SK-N-SH (cell line): Measurements from ENCODE around the gene VDAC1.

Experiments
- MXI1 ChIP-seq: IDR thresholded peaks from 2 replicates; pipeline ENCODE4 v1.6.1; 2012; ENCODE audit warnings: mild to moderate bottlenecking, low read depth, low read length, improper control_type of control experiment
- SIN3A ChIP-seq: IDR thresholded peaks from 2 replicates; pipeline ENCODE4 v1.6.1; 2012; ENCODE audit warnings: low read depth, mild to moderate bottlenecking, low read length, moderate library complexity, borderline replicate concordance
- YY1 ChIP-seq: IDR thresholded peaks from 2 replicates; pipeline ENCODE4 v1.4.0; 2012; ENCODE audit warnings: low read depth, mild to moderate bottlenecking
- TF ChIP-seq, protein P1 (sequence below): fragments of 200-600 bp; sonication (generic); IDR thresholded peaks from 2 replicates; pipeline ENCODE4 v1.6.1; 2017; ENCODE audit warnings: antibody characterized with exemption, mild to moderate bottlenecking, moderate library complexity
- TF ChIP-seq, protein P2 (sequence below): IDR thresholded peaks from 2 replicates; pipeline ENCODE4 v1.4.0; 2012; ENCODE audit warnings: low read depth
- TF ChIP-seq, protein P3 (sequence below): IDR thresholded peaks from 2 replicates; pipeline ENCODE4 v1.6.1; 2012; ENCODE audit warnings: mild to moderate bottlenecking, low read depth, low read length, moderate library complexity

DNA sequence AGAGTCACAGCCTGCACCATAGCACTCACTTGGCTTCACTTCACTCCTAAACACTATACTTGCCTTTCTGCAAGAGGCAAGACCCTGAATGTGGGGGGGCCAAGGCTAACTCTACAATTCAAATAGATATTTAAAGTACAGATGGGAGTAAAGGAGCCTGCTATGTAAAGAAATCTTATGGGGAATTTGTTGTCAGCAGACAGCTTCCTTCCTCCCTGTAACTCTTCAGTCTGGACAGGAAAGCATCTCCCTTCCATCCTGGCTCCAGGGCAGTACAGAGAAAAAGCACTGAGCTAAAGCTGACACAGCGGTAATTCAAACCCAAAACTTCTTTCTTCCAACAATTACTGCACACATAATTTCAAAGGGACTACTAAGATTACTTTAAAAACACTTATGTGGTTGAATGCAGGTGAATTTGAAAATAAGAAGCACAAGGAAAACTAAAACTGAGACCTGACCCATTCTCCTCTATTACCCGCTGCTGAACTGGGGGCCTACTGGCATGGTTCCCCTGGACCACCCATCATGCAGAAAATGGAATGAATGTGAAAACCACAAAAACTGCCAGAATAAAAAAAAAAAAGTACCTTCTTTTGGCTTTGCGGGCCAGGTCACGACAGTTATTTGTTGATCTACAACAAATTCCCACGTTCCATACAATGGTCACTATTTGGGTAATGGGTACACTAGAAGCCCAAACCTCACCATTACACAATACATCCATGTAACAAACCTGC lies 13.4 kb downstream of the VDAC1 start:
- TF ChIP-seq YY1, result no peak
- TF ChIP-seq, protein P1, sequence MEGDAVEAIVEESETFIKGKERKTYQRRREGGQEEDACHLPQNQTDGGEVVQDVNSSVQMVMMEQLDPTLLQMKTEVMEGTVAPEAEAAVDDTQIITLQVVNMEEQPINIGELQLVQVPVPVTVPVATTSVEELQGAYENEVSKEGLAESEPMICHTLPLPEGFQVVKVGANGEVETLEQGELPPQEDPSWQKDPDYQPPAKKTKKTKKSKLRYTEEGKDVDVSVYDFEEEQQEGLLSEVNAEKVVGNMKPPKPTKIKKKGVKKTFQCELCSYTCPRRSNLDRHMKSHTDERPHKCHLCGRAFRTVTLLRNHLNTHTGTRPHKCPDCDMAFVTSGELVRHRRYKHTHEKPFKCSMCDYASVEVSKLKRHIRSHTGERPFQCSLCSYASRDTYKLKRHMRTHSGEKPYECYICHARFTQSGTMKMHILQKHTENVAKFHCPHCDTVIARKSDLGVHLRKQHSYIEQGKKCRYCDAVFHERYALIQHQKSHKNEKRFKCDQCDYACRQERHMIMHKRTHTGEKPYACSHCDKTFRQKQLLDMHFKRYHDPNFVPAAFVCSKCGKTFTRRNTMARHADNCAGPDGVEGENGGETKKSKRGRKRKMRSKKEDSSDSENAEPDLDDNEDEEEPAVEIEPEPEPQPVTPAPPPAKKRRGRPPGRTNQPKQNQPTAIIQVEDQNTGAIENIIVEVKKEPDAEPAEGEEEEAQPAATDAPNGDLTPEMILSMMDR, result no peak
- no peak for TF ChIP-seq MXI1
- TF ChIP-seq, protein P2, sequence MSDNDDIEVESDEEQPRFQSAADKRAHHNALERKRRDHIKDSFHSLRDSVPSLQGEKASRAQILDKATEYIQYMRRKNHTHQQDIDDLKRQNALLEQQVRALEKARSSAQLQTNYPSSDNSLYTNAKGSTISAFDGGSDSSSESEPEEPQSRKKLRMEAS, result no peak
- TF ChIP-seq, protein P3, sequence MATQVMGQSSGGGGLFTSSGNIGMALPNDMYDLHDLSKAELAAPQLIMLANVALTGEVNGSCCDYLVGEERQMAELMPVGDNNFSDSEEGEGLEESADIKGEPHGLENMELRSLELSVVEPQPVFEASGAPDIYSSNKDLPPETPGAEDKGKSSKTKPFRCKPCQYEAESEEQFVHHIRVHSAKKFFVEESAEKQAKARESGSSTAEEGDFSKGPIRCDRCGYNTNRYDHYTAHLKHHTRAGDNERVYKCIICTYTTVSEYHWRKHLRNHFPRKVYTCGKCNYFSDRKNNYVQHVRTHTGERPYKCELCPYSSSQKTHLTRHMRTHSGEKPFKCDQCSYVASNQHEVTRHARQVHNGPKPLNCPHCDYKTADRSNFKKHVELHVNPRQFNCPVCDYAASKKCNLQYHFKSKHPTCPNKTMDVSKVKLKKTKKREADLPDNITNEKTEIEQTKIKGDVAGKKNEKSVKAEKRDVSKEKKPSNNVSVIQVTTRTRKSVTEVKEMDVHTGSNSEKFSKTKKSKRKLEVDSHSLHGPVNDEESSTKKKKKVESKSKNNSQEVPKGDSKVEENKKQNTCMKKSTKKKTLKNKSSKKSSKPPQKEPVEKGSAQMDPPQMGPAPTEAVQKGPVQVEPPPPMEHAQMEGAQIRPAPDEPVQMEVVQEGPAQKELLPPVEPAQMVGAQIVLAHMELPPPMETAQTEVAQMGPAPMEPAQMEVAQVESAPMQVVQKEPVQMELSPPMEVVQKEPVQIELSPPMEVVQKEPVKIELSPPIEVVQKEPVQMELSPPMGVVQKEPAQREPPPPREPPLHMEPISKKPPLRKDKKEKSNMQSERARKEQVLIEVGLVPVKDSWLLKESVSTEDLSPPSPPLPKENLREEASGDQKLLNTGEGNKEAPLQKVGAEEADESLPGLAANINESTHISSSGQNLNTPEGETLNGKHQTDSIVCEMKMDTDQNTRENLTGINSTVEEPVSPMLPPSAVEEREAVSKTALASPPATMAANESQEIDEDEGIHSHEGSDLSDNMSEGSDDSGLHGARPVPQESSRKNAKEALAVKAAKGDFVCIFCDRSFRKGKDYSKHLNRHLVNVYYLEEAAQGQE, result no peak
- TF ChIP-seq SIN3A, result no peak
